HG02623 (cell line): Measurements from ENCODE around the gene FAM193A.
"Not testable (repeated sequence)": the region's sequence is repeated elsewhere in the genome, so short reads cannot be mapped to it uniquely, and the experiment has no call there.

Experiments
- ATAC-seq: cut with Tn5 transposase; IDR thresholded peaks from one replicate; pipeline ENCODE4 v1.9.1; 2021; ENCODE audit warnings: moderate library complexity; ENCODE audit not compliant: unreplicated experiment

FAM193A gene

GRCh38 chr4:2536193-2537010 is at the start of gene FAM193A:
FAM193A (plus strand) TSS chr4:2536647; CDS start chr4:2536916, 269 bp downstream.
- peak; percentile 79 for ATAC-seq

GRCh38 chr4:2486981-2487380 is 49.5 kb upstream of the FAM193A start:
- no peak for ATAC-seq

- ATAC-seq = peak; percentile 50
Measured at GRCh38 chr4:2487632-2488031, 48.8 kb upstream of the FAM193A start.

- no peak for ATAC-seq
Measured at GRCh38 chr4:2489081-2489805, 47.2 kb upstream of the FAM193A start.

GRCh38 chr4:2489841-2490552 is 46.5 kb upstream of the FAM193A start:
- no peak for ATAC-seq

- no peak for ATAC-seq
Measured at GRCh38 chr4:2492970-2493369, 43.5 kb upstream of the FAM193A start.

GRCh38 chr4:2494992-2495391 is 41.5 kb upstream of the FAM193A start:
- no peak for ATAC-seq

GRCh38 chr4:2497324-2497723 is 39.1 kb upstream of the FAM193A start:
- no peak for ATAC-seq

GRCh38 chr4:2497931-2498330 is 38.5 kb upstream of the FAM193A start:
- peak; percentile 81 for ATAC-seq

- no peak for ATAC-seq
Measured at GRCh38 chr4:2500547-2500946, 35.9 kb upstream of the FAM193A start.

GRCh38 chr4:2501034-2501594 is 35.3 kb upstream of the FAM193A start:
- no peak for ATAC-seq

GRCh38 chr4:2503809-2504208 is 32.6 kb upstream of the FAM193A start:
- no peak for ATAC-seq

- no peak for ATAC-seq
Measured at GRCh38 chr4:2507259-2507658, 29.2 kb upstream of the FAM193A start.

GRCh38 chr4:2507855-2508254 is 28.6 kb upstream of the FAM193A start:
- no peak for ATAC-seq

- ATAC-seq = no peak
Measured at GRCh38 chr4:2510351-2511259, 25.8 kb upstream of the FAM193A start.

GRCh38 chr4:2511645-2512131 is 24.8 kb upstream of the FAM193A start:
- ATAC-seq = no peak

GRCh38 chr4:2512396-2513135 is 23.9 kb upstream of the FAM193A start:
- no peak for ATAC-seq

GRCh38 chr4:2514193-2514592 is 22.3 kb upstream of the FAM193A start:
- not testable (repeated sequence) for ATAC-seq

GRCh38 chr4:2514944-2515343 is 21.5 kb upstream of the FAM193A start:
- not testable (repeated sequence) for ATAC-seq
